ENCODE results near the gene CRKL.
"Not testable (repeated sequence)": the region's sequence is repeated elsewhere in the genome, so short reads cannot be mapped to it uniquely, and the experiment has no call there.

Gene CRKL

DNA sequence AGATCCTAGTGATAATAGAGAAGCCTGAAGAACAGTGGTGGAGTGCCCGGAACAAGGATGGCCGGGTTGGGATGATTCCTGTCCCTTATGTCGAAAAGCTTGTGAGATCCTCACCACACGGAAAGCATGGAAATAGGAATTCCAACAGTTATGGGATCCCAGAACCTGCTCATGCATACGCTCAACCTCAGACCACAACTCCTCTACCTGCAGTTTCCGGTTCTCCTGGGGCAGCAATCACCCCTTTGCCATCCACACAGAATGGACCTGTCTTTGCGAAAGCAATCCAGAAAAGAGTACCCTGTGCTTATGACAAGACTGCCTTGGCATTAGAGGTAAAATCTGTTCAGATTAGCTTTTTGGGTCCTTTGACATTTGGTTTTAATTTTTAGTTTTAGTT lies 16.7 kb downstream of the CRKL start:
- no peak for DNase-seq (ENCODE audit: low read depth)

DNA sequence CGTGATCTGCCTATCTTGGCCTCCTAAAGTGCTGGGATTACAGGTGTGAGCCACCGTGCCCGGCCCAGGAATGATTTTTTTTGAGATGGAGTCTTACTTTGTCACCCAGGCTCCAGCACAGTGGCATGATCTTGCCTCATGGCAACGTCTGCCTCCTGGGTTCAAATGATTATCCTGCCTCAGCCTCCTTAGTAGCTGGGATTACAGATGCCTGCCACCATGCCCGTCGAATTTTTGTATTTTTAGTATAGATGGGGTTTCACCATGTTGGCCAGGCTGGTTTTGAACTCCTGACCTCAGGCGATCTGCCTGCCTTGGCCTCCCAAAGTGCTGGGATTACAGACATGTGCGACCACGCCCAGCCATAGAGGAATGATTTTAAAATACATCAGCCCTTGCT lies 17.8 kb downstream of the CRKL start:
- DNase-seq (ENCODE audit: low read depth) = not testable (repeated sequence)

DNA sequence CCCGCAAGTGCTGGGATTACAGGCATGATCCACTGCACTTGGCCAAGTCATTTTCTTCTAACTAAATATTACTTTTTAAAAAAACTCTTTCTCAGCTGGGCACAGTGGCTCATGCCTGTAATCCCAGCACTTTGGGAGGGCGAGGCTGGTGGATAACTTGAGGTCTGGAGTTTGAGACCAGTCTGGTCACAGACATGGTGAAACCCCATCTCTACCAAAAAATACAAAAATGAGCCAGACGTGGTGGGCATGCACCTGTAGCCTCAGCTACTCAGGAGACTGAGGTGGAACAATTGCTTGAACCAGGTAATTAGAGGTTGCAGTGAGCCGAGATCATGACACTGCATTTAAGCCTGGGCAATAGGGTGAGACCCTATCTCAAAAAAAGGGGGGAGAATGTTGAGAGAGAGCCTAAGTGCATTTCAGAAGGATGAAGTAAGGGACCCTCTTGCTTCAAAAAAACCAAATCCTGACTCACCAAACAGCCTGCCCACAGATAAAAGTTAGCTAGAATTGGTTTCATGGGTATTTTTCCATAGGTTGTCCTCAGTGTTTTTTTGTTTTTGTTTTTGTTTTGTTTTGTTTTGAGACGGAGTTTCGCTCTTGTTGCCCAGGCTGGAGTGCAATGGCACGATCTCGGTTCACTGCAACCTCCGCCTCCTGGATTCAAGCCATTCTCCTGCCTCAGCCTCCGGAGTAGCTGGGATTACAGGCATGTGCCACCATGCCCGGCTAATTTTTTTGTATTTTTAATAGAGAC lies 18.8 kb downstream of the CRKL start:
- DNase-seq (ENCODE audit: low read depth) = not testable (repeated sequence)

DNA sequence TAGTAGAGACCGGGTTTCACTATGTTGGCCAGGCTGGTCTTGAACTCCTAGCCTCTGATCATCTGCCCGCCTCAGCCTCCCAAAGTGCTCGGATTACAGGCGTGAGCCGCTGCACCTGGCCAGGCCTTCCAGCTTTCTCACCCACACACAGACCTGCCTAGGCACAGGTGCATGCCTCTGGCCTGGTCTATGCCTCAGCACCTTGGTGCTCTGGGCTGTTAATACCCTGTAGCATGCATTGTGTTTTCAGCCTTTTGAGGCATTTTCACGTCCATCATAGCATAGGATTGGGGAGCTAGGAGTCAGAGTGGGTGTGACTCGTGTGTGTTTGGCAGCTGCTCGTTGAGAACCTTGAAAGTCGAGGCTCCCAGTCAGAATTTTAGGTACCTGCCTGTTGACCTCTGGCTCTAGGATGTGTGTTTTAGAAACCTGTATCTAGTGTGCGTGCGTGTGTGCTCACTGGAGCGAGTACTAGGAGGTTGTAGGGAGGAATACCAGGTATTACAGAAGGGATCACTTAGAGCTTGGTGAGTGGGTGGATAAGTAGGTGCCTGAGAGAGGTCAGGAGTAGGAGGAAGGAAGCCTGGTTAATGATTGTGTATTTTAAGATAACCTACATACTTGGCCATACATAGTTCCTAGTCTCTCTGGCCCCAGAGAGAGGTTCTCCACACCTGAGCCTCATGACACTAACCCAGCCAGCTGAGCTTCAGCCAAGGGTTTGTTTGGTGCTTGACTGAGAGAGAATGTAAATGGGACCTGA lies 20.0 kb downstream of the CRKL start:
- no peak for DNase-seq (ENCODE audit: low read depth)

DNA sequence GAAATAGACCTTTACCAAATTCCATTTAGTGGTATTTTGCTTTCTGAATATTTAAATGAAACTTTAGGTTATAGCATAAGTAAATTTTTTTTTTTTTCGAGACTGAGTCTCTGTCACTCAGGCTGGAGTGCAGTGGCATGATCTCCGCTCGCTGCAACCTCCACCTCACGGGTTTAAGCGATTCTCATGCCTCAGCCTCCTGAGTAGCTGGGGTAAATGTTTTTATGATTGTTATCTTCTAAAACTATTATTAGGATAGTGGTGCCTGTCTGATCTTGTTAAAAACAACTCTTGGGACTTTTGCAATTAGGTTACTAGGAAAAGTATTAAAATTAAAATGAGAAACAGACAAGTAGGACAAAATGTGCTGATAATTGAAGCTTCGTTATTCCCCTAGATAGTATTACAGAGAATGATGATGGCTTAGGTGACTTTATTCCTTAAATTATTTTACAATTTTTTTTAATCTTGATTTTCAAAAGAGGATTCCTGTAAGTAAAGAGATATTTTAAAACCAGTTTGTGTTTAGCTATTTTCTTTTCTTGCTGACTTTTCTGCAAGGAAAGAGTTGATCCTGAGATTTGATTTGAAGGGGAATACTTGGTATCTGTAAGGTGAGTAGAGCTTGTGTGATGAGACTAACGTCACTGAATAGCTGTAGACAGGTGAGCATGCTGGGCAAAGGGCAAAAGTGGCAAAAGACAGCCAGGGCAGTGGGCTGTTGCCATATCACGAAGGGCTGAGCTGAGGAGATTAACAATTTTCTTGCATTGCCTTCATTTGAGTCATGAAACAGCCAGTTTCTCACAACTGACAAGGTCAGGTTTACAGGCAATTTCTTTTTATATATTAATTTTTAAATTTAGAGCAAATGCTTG lies 20.8 kb downstream of the CRKL start:
- DNase-seq (ENCODE audit: low read depth) = no peak

DNA sequence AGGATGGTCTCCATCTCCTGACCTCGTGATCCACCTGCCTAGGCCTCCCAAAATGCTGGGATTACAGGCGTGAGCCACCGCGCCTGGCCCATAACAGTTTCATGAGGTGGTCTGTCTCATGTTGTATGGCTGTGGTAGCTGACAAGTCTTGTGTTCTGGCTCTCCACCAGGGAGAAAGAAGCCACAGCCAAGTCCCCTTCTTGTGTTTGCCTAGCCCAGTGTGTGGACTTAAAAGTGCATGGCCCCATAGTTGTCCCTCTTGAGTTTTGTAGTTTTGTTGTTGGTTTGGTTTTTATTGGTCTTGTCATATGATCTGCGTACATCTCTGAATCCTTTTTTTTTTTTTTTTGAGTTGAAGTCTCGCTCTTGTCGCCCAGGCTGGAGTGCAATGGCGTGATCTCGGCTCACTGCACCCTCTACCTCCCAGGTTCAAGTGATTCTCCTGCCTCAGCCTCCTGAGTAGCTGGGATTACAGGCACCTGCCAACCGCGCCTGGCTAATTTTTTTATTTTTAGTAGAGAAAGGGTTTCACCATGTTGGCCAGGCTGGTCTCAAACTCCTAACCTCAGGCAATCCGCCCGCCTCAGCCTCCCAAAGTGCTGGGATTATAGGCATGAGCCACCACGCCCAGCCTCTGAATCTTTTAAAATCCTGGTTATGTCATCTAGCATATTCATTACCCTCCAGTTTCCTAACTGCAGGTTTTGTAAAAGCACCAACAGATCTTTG lies 22.4 kb downstream of the CRKL start:
- not testable (repeated sequence) for DNase-seq (ENCODE audit: low read depth)

DNA sequence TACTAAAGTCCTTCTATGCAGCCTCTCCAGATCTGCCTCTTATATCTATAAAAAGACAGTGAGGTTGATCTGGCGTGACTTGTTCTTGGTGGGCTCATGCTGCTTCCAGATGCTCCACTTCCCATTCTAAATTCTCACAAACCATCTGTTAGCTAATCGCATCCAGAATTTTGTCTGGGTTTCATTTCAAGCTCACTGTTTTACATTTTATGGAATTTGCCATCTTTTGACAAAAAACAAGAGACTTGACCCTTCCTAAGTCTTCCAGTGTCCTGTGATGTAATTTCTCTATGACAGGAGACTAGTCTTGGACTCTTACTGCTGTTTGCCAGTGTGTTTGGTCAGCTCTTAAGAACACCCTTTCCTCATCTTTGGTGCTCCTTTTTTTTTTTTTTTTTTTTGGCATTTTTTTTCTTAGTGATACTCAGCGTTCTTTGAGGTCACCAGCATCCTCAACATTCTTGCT lies 23.0 kb downstream of the CRKL start:
- DNase-seq (ENCODE audit: low read depth) = no peak

DNA sequence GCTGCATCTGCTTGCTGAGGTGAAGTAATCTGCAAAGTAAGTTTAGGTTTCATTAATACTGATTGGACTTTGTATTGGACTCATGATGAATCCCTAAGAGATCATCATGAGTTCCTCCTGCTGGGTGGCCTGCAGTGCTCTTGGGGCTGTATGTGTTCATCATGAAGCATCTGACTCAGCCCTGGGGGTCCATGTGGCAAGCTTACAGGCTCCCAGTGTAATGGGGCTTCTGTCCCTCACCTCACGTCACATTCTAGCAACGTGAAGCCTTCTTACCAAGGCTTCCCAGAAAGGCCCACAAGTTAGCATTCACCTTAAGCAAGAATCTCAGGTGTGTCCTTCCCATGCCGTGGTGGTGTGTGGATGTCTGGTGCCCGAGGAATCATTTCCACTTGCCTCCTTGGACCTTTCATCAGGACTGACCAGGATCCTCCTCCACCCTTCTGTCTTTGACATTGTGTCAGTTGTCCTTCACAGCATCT lies 23.7 kb downstream of the CRKL start:
- DNase-seq (ENCODE audit: low read depth) = no peak

DNA sequence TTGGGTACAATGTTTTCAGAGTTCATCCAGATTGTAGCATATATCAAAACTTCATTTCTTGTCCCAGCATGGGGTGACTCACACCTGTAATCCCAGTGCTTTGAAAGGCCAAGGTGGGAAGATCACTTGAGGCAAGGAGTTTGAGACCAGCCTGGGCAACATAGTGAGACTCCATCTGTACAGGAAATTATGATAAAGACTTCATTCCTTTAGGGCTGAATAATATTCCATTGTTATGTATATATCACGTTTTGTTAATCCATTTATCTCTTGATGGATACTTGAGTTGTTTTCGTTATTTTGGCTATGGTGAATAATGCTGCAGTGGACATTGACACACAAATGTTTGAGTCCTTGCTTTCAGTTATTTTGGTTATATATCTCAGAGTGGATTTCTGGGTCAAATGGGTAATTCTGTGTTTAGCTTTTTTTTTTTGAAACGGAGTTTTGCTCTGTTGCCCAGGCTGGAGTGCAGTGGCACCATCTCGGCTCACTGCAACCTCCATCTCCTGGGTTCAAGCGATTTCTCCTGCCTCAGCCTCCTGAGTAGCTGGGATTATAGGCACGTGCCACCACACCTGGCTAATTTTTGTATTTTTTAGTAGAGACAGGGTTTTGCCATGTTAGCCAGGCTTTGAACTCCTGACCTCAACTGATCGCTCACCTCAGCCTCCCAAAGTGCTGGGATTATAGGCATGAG lies 25.1 kb downstream of the CRKL start:
- DNase-seq (ENCODE audit: low read depth) = not testable (repeated sequence)

DNA sequence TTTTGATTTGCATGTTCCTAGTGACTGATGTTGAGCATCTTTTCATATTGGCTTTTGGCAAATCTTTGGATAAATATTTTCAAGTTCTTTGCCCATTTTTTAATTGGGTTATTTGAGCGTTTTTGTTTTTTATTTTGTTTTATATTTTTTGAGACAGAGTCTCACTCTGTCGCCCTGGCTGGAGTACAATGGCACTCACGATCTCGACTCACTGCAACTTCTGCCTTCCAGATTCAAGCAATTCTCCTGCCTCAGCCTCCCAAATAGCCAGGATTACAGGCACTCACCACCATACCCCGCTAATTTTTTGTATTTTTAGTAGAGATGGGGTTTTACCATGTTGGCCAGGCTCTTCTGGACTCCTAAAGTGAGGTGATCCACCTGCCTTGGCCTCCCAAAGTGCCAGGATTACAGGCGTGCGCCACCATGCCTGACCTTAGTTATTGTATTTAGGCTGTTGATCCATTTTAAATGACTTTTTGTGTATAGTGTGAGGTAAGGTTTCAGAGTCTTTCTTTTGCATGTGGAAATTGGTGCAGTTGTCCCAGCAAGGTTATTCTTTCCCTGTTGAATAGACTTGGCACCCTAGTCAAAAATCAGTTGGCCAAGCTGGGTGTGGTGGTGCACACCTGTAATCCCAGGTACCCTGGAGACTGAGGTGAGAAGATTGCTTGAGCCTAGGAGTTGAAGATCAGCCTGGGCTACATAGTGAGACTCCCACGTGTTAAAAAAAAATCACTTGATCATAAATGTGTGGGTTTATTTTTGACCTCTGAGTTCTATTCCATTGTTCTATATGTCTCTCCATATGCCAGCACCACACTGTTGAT lies 26.1 kb downstream of the CRKL start:
- no peak for DNase-seq (ENCODE audit: low read depth)

DNA sequence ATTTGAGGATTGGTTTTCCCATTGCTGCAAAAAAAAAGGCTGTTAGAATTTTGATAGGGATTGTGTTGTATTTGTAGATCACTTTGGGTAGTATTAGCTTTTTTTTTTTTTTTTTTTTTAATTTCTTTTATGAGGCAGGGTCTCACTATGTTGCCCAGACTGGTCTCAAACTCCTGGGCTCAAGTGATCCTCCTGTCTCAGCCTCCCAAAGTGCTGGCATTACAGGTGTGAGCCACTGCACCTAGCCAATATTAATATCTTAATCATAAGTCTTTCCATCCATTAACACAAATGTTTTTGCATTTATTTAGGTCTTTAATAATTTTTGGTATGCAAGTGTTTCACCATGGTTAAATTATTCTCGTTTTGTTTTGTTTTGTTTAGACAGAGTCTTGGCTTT lies 26.8 kb downstream of the CRKL start:
- DNase-seq (ENCODE audit: low read depth) = no peak

DNA sequence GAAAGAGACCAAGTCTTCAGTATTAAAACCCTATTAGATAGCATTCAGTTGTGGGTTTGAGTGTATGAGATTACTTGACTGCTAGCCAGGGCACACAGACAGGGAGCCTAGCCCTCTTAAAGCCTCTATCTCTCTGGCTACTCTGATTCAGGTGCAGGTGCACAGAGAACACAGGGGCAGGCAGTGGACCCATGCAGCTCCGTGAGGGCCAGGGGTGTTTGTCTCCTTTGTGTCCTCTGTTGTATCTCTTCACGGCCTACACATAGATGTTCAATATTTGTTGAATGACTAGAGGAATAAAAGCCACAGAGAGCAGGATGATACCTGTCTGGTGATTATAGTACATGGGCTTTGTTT lies 28.3 kb downstream of the CRKL start:
- DNase-seq (ENCODE audit: low read depth) = no peak

DNA sequence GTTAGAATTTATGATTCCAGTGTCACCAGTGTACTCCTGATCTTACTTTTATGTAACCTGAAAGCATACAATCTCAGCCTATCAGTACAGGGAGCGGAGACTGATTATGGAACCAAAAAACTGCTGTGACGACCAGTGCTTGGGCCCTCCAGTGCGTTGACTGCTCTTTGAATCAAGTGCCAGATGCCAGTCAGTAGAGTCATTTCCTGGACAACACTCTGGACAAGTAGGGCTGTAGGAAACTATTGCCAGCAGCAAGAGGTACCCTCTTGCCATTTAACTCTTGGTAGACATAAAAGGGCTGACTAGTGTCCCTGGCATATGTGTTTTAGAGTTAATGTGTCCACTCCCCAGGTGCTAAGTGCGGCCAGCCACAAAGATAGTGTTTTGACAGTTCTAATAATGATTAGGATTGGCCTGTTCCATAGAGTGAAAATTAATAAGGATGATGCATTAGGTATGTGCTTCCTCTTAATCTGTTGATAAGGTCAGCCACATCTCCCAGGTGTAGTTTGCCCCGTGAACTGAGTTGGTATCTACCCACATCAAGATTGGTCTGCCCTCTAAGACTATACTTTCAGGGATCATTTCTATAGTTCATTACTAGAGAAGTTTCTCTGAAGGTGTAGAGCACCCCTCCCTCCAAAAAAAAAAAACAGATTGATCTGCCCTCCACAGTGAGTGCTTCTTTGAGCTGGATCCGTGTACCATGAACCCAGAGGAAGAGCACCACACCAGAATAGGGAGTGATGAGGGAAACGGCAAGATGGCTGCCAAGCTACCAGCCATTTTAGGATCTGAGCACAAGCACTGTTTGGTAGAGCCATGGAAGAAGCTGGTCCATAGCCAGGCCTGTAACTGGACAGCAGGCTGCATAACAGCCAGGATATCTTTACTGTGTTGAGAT lies 29.1 kb downstream of the CRKL start:
- DNase-seq (ENCODE audit: low read depth) = no peak

DNA sequence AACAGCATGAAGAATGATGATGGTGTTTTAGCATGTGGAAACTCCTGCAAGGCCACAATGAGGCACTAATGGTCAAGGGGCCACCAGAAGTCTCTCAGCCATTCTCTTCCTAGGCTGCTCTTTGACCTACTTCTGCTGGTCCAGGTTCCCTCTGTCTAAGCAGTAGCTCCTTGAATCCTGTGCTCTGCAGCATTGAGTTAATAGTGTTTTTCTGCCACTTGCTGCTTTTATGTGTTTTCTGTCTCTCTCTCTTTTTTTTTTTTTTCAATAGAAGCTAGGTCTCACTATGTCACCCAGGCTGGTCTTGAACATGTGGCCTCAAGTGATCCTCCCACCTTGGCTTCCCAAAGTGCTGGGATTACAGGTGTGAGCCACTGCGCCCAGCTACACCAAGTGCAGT lies 29.8 kb downstream of the CRKL start:
- DNase-seq (ENCODE audit: low read depth) = no peak

DNA sequence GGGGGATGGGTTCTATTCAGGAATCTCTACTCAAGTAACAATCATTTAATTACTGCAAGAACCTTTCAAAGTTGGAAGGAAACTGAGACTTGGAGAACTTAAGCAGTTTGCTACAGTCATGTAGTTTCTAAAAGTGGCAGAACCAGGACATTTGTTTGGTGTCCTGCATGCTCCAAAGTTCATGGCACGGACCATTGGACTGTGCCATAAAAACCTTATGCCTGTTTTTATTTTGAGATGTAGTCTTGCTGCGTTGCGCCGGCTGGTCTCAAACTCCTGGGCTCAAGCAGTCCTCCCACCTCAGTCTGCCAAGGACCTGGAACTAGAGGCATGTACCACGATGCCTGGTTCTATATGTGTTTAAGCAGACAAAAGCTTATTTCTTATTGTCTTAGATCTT lies 31.2 kb downstream of the CRKL start:
- DNase-seq (ENCODE audit: low read depth) = no peak

DNA sequence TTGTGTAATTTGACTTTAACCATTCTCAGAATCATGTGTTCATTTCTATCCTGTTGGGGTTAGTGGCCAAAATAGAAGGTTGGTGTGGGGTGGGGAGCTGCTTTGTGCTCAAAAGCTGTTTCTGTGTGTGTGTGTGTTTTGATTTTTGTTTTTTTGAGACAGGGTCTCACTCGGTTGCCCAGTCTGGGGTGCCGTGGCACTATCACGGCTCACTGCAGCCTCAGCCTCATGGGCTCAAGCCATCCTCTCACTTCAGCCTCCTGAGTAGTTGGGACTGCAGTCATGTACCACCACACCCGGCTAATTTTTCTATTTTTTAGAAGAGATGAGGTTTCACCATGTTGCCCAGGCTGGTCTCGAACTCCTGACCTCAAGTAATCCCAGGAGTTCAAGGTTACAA lies 31.8 kb downstream of the CRKL start:
- DNase-seq (ENCODE audit: low read depth) = no peak

DNA sequence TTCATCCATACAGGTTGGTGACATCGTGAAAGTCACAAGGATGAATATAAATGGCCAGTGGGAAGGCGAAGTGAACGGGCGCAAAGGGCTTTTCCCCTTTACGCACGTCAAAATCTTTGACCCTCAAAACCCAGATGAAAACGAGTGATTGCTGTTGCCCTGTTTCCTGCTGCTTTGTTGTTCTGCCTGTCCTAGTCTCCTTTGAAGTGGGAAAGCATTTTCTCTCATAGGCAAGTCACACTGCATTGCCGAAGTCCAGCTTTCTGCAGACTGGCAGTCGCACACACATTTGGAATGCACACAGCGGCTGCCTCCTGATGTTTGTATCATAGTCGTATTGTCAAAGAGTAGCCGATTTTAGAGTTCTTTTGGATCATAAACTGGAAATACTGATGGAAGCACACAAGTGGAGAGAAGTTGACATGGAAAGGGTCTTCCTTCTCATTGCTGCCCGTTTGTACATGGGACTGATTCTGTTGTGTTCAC lies 32.5 kb downstream of the CRKL start:
- no peak for DNase-seq (ENCODE audit: low read depth)

DNA sequence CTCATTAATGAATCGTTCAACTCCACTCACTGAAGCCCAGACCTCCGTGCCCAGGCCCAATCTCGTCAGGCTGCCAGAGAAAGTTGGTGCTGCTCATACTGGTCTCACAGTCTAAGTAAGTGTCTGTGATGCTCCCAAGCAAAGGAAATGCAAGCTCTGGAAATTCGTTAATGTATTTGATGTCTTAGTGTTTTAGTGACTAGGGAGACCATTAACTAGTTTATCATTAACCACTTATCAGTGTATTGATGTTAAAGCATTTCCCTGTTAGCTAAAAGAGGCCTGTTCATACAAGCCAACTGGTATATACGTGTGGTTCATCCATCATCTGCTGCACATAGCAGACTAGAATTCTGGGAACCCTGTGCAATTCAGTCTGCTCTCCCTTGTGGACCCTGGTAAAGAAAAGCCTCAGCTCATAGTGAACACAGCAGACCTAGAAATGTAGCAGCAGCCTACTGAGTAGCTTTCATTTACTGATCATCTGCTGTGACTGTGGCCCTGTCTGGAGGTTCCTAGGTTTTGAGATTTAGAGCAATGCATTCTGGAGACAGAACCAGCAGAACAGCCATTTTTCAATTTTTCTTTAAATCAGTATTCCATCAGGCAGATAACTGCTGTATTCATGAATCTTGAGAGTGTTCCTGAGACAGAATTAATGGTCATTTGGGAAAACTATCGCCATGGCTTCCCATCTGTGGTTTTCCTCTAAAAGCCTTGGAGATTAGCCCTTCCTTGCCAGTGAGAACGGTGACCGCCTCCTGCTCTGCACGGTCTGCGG lies 34.1 kb downstream of the CRKL start:
- DNase-seq (ENCODE audit: low read depth) = no peak

All from non-pigmented ciliary epithelial cell (primary cell).